DMS153 (cell line): ENCODE data around the gene PBRM1.

Experiments used
- DNase-seq: peaks from one replicate; lab custom pipeline; 2025; lab: John Stamatoyannopoulos, UW

Gene PBRM1

GRCh38 chr3:52574056-52574965 lies 111.4 kb downstream of the PBRM1 start:
- DNase-seq, result no peak

- no peak for DNase-seq
Measured at GRCh38 chr3:52572221-52572620, 113.5 kb downstream of the PBRM1 start.

- DNase-seq, result no peak
Measured at GRCh38 chr3:52570076-52570475, 115.6 kb downstream of the PBRM1 start.

- no peak for DNase-seq
Measured at GRCh38 chr3:52568069-52568468, 117.6 kb downstream of the PBRM1 start.

GRCh38 chr3:52563984-52564383 lies 121.7 kb downstream of the PBRM1 start:
- DNase-seq, result no peak

GRCh38 chr3:52561028-52561747 lies 124.5 kb downstream of the PBRM1 start:
- DNase-seq, result no peak

GRCh38 chr3:52558436-52558835 lies 127.3 kb downstream of the PBRM1 start:
- DNase-seq, result no peak

- DNase-seq, result no peak
Measured at GRCh38 chr3:52557011-52557960, 128.4 kb downstream of the PBRM1 start.

GRCh38 chr3:52555056-52555455 lies 130.7 kb downstream of the PBRM1 start:
- DNase-seq, result no peak

GRCh38 chr3:52554026-52554755 lies 131.5 kb downstream of the PBRM1 start:
- no peak for DNase-seq

GRCh38 chr3:52552089-52552488 lies 133.6 kb downstream of the PBRM1 start:
- DNase-seq, result no peak

- no peak for DNase-seq
Measured at GRCh38 chr3:52551118-52551517, 134.6 kb downstream of the PBRM1 start.

GRCh38 chr3:52547143-52547542 lies 138.6 kb downstream of the PBRM1 start:
- no peak for DNase-seq

- DNase-seq, result no peak
Measured at GRCh38 chr3:52546111-52546901, 139.4 kb downstream of the PBRM1 start.

GRCh38 chr3:52544937-52545336 lies 140.8 kb downstream of the PBRM1 start:
- no peak for DNase-seq

GRCh38 chr3:52541050-52541449 lies 144.7 kb downstream of the PBRM1 start:
- no peak for DNase-seq

GRCh38 chr3:52539010-52539653 lies 146.6 kb downstream of the PBRM1 start:
- DNase-seq, result no peak

GRCh38 chr3:52537726-52538421 lies 147.8 kb downstream of the PBRM1 start:
- no peak for DNase-seq

GRCh38 chr3:52537165-52537620 lies 148.5 kb downstream of the PBRM1 start:
- DNase-seq, result no peak
